Psoas muscle (tissue), 8 donors: ENCODE data around the gene VPS41. TPM values are rescaled to one million over a fixed set of nuclear protein-coding genes. Genes with fewer than 3 reads are reported as not detected.
A peak's percentile ranks its signal among the peaks of the same experiment; 100 is the strongest.

Experiments used
- ATAC-seq, 4 donors: fragments of 200-7000 bp; cut with Tn5 transposase; one replicate each; pipeline ENCODE4 v1.9.1; 2020; ENCODE audit warnings: moderate library complexity in 3 of 4, mild to moderate bottlenecking in 2 of 4
- DNase-seq, 2 donors: peaks; one replicate each; pipeline ENCODE4 v3.0.0-alpha.2; 2020
- H3K27ac ChIP-seq: fragments of 200-600 bp; one replicate; pipeline ENCODE4 v1.8.0; 2022
- H3K27me3 ChIP-seq, 3 donors: fragments of 200-600 bp in 1 of 3; one replicate each; pipeline versions ENCODE4 v1.6.1 to v1.8.0; 2013 to 2022; ENCODE audit warnings: low read length in 2 of 3, mild to moderate bottlenecking in 2 of 3, moderate library complexity in 1 of 3; ENCODE audit not compliant: insufficient read depth in 3 of 3
- H3K36me3 ChIP-seq, 2 donors: fragments of 200-600 bp in 1 of 2; one replicate each; pipeline versions ENCODE4 v1.6.1 to v1.8.0; 2013 to 2022; ENCODE audit warnings: low read depth in 1 of 2, mild to moderate bottlenecking in 1 of 2, moderate library complexity in 1 of 2; ENCODE audit not compliant: insufficient read depth in 1 of 2
- H3K4me1 ChIP-seq: fragments of 200-600 bp; one replicate; pipeline ENCODE4 v1.8.0; 2022
- H3K4me3 ChIP-seq: fragments of 200-600 bp; one replicate; pipeline ENCODE4 v1.8.0; 2022; ENCODE audit warnings: mild to moderate bottlenecking
- H3K9me3 ChIP-seq: fragments of 200-600 bp; one replicate; pipeline ENCODE4 v1.8.0; 2022
- CTCF ChIP-seq: fragments of 200-600 bp; IDR thresholded peaks from one replicate; pipeline ENCODE4 v1.8.0; 2022; ENCODE audit warnings: antibody characterized with exemption
- WGBS, 3 donors: extraction: QIAGEN DNeasy Blood & Tissue Kit; methylation state at CpG; one replicate each; pipeline versions ENCODE4 v1.1.6 to v1.1.7; 2013; 5-methylcytosine and 5-hydroxymethylcytosine counted together
- intact Hi-C, 2 donors: fragments of 100-400 bp; cut with DNase I; formaldehyde crosslinking; loops; one replicate each; pipeline versions ENCODE4 v1.11.0 to v1.14.2; 2022
- polyA plus RNA-seq, 3 donors: library from polyadenylated mRNA; stranded (reverse); fragments of 200-250 nt; gene quantifications; one replicate each; pipeline ENCODE4 v1.2.3, GENCODE V29; 2013
- total RNA-seq, 4 donors: library from RNA; stranded (reverse); fragmentation: NEBNext Ultra II Directional in 2 of 4; extraction: Animal tissue kit (Norgen Biotek cat#: 25700) in 2 of 4; gene quantifications; one replicate each; pipeline versions ENCODE4 v1.2.1 to v1.2.4, GENCODE V29; 2021 to 2023
- donor health status: healthy with polysubstance abuse.
- donor health status: DM: no; HTN: no; CAD: no; lungs with moderate emphysema.
- donor health status: Bipolar disorder and iron deficiency.
- donor health status: healthy.
- donor health status: DM: yes; HTN: yes; CAD: no.
- donor health status: DM: no; HTN: no; CAD: no.
- donor health status: DM: no; HTN: no; CAD: no.
- donor health status: DM: yes; HTN: yes; CAD: no.

Gene VPS41
- total and polyA plus RNA-seq, 7 donors, result 4.6 to 28.3 (median 13.8) TPM

GRCh38 chr7:38806912-38807311 is 102.1 kb downstream of the VPS41 start:
- Histone ChIP-seq H3K27ac (no peak overlapping the region), H3K4me1 (no peaks in the 10 kb centered on the region), H3K36me3 (peaks cover 0 to 5% of the 10 kb centered on the region in 2 donors), H3K4me3 (no peak overlapping the region), H3K27me3 (no peaks in the 10 kb centered on the region), H3K9me3 (no peaks in the 10 kb centered on the region)
- intact Hi-C loops, result no loop called here
- no peak for TF ChIP-seq CTCF
- 67 to 83% (median 71%) methylated on average over 2 of the region's 2 CpGs for WGBS, 3 donors
- no peak for ATAC-seq
- DNase-seq, result no peak

- no peak overlapping the region for H3K4me3 ChIP-seq
- ATAC-seq, result no peak
- no peak for TF ChIP-seq CTCF
- no peak for DNase-seq
- intact Hi-C loops, result no loop called here
- H3K27ac ChIP-seq, result no peak overlapping the region
- peaks cover 0 to 5% of the 10 kb centered on the region in 2 donors for H3K36me3 ChIP-seq
- no peaks in the 10 kb centered on the region for H3K4me1 ChIP-seq
- WGBS, 3 donors, result 64 to 88% (median 76%) methylated on average over 4 of the region's 4 CpGs
- H3K27me3 ChIP-seq, result no peaks in the 10 kb centered on the region
- H3K9me3 ChIP-seq, result no peaks in the 10 kb centered on the region
Measured at GRCh38 chr7:38801786-38802185, 107.2 kb downstream of the VPS41 start.

- intact Hi-C loops, result loop anchor here (2.0 to 5.0 kb wide), 3 partner anchors 669 to 720 kb away; no protein-coding TSS in a partner anchor
- 90 to 94% (median 91%) methylated on average over 7 of the region's 7 CpGs for WGBS, 3 donors
- no peak for TF ChIP-seq CTCF
- Histone ChIP-seq H3K27me3 (no peaks in the 10 kb centered on the region), H3K4me1 (no peaks in the 10 kb centered on the region), H3K27ac (no peak overlapping the region), H3K4me3 (no peak overlapping the region), H3K36me3 (peaks cover 0 to 17% of the 10 kb centered on the region in 2 donors), H3K9me3 (no peaks in the 10 kb centered on the region)
- DNase-seq (no peak), ATAC-seq (no peak)
Measured at GRCh38 chr7:38798552-38799267, 110.3 kb downstream of the VPS41 start.

GRCh38 chr7:38796626-38797501 is 112.1 kb downstream of the VPS41 start:
- WGBS, 3 donors, result 29 to 31% (median 31%) methylated on average over 8 of the region's 8 CpGs
- peak; percentile 82 for TF ChIP-seq CTCF
- H3K36me3 ChIP-seq, result peaks cover 0 to 24% of the 10 kb centered on the region in 2 donors
- ATAC-seq (peak in 1 of 4 donors; percentile 73), DNase-seq (peak in 1 of 2 donors; percentile 18)
- no peaks in the 10 kb centered on the region for H3K9me3 ChIP-seq
- H3K4me1 ChIP-seq, result no peaks in the 10 kb centered on the region
- H3K4me3 ChIP-seq, result no peak overlapping the region
- intact Hi-C loops, result loop anchor here in 1 of 2 donors (5.0 kb wide), 2 partner anchors 670 to 720 kb away; no protein-coding TSS in a partner anchor
- H3K27ac ChIP-seq, result no peak overlapping the region
- no peaks in the 10 kb centered on the region for H3K27me3 ChIP-seq
